ENCODE measurements around the gene WDR90.

DNA sequence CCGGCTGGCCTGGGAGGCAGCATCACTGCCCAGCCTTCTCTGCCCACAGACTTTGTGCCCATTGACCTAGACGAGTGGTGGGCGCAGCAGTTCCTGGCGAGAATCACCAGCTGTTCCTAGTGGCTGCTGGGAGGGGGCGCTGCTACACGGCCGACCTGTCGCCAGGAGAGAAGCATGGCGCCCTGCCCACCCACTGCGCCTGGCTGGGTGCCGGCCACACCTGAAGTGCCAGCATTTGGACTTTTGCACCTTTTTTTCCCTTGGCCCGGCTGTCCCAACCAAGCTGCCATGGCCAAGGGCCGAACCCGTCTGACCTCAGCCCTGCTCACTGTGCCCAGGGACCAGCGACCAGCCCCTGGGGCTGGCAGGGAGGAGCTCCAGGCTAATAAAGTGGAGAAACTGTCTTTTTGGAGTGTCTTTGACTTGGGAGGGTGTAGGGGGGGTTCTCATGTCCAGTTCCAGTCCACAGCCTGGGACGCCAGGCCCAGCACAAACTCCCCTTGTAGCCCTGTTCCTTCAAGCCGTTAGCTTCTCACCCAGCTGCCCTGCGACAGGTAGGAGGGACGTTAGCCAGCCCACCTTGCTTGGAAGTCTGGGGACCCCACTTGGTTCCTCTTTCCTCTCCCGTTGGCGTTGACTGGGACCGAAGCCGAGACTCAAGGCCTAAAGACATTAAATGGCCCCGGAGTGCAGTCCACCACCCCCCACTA, 939 bp upstream of the WDR90 start:
- TF ChIP-seq CTCF (conservative IDR thresholded peaks at IDR 0.05; ENCODE audit: low read length): peak; percentile 56
- TF ChIP-seq EZH2phosphoT487 (IDR thresholded peaks at IDR 0.05; ENCODE audit: borderline replicate concordance): no peak
